Epithelial cell of proximal tubule (primary cell): ENCODE measurements around the gene DNAH2. TPM values are rescaled to one million over a fixed set of nuclear protein-coding genes. Genes with fewer than 3 reads are reported as not detected.

Experiments
- DNase-seq: peaks from one replicate; pipeline ENCODE4 v3.0.0-alpha.2; 2011; ENCODE audit warnings: low read depth
- H3K4me3 ChIP-seq: 2 replicates; pipeline ENCODE4 v1.5.1; 2011; ENCODE audit warnings: low read depth, mild to moderate bottlenecking, low read length
- total RNA-seq: library from RNA; depleted of rRNA; stranded (reverse); fragments of >200 nt; gene quantifications from 2 replicates; pipeline ENCODE4 v1.2.3, GENCODE V29; 2015
- TF ChIP-seq, protein P1 (sequence below): conservative IDR thresholded peaks from 2 replicates; pipeline ENCODE4 v1.5.1; 2012; ENCODE audit warnings: low read depth, mild to moderate bottlenecking, low read length

Gene DNAH2
- total RNA-seq, 1 donor from 2014 or later: not detected

DNA sequence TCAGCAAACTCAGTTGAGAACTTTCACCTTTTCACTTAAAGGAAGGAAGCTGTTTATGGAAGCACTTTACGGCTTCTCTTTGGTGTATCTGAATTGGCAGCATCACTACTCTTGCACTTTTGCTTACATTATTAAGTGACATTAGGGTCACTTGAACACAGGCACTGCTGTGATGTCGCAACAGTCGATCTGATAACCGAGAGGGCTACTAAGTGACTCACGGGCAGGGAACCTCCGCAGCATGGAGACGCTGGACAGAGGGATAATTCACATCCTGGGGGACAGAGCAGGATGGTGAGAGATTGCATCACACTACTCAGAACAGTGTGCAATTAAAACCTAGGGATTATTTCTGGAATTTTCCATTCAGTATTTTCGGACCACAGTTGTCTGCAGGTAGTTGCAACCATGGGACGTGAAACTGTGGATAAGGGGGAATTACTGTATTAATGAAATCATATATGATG is 56.5 kb downstream of the DNAH2 start:
- DNase-seq: no peak
- TF ChIP-seq, protein P1, sequence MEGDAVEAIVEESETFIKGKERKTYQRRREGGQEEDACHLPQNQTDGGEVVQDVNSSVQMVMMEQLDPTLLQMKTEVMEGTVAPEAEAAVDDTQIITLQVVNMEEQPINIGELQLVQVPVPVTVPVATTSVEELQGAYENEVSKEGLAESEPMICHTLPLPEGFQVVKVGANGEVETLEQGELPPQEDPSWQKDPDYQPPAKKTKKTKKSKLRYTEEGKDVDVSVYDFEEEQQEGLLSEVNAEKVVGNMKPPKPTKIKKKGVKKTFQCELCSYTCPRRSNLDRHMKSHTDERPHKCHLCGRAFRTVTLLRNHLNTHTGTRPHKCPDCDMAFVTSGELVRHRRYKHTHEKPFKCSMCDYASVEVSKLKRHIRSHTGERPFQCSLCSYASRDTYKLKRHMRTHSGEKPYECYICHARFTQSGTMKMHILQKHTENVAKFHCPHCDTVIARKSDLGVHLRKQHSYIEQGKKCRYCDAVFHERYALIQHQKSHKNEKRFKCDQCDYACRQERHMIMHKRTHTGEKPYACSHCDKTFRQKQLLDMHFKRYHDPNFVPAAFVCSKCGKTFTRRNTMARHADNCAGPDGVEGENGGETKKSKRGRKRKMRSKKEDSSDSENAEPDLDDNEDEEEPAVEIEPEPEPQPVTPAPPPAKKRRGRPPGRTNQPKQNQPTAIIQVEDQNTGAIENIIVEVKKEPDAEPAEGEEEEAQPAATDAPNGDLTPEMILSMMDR: no peak

DNA sequence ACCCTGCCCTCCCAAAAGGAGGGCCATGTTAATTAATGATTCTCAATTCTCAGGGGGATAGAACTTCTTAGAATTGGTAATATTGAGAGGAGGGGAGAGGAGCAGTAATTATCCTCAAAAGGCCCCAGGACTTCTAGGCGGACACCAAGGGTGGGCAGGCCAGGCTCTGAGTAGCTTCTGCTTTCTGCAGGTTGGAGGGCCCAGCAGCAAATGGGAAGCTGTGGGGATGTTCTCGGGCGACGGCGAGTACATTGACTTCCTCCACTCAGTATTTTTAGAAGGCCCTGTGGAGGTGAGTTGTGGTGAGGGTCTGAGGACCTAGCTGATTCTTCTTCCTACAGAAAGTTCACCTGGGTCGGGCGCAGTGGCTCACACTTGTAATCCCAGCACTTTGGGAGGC is 57.5 kb downstream of the DNAH2 start:
- no peak overlapping the region for H3K4me3 ChIP-seq
- TF ChIP-seq, protein P1: no peak
- no peak for DNase-seq

More for the DNA sequence above, 56.5 kb downstream of the DNAH2 start:
- no peak overlapping the region for H3K4me3 ChIP-seq

DNA sequence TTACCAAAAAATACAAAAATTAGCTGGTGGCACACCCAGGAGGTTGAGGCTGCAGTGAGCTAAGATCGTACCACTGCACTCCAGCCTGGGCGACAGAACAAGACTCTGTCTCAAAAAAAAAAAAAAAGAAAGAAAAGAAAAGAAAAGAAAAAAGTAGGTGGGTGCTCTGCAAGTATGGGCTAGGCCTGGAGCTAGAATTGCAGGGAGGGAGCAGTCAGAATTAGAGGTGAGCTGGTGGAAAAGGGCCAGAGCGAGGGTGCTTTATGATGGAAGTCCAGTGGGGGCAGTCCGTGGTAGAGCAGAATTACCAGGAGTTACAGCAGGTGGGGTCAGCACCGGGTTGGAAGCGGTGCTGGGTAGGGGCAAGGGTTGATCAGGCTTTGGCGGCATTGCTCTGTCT is 59.5 kb downstream of the DNAH2 start:
- TF ChIP-seq, protein P1: no peak
- DNase-seq: no peak
- H3K4me3 ChIP-seq: no peak overlapping the region

DNA sequence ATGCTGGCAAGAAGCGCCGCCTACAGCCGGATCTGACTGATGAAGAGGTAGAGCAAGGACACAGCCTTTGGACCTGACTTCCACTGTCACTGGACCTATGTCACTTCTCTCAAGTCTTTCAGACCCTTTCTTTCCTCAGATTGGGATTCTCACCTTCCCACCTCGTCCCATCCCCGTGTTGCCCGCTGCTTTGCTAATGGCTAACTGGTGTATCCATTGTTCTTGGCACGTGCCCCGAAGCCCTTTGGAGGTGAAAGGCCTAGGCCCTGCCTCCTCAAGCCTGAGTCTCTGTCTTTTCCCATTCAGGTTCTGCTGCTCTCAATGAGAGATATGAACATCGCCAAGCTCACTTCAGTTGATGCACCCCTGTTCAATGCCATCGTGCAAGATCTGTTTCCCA is 63.2 kb downstream of the DNAH2 start:
- no peak for DNase-seq
- H3K4me3 ChIP-seq: no peak overlapping the region
- TF ChIP-seq, protein P1: no peak

DNA sequence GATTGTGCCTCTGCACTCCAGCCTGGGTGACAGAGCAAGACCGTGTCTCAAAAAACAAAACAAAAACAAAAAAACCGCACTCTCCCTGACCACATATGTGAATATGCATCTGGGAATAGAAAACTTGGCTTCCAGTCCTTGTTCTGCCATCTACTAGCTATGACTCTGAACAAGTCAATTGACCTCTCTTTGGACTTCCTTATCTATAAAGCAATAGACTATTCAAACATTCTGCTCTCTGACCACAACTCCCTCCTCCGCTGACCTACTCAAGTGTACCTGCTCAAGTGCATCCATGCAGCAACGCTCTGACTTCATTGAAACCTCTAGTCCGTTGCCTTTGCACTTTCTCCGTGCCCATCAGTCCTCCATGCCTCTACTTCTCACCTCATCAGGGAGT is 63.9 kb downstream of the DNAH2 start:
- peak; percentile 75 for DNase-seq
- no peak overlapping the region for H3K4me3 ChIP-seq
- TF ChIP-seq, protein P1: no peak

DNA sequence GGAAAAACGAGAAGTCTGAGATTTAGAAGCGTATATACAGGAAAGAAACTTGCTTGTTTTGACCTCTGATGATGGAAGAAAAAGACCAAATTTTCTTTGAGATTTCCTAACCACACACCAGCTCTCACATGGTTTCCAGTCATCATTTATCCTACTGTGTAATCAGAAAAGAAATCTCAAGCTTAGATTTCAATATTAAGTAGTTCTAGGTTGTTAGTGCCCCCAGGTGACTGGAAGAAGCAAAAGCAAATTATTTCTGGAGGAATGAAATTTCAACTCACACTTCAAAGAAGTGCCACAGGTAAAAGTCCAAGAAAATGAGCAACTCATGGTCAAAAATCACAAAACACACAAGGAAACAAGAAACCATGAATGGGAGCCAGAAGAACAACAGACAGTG is 64.7 kb downstream of the DNAH2 start:
- TF ChIP-seq, protein P1: peak; percentile 53
- no peak overlapping the region for H3K4me3 ChIP-seq
- DNase-seq: peak; percentile 13

DNA sequence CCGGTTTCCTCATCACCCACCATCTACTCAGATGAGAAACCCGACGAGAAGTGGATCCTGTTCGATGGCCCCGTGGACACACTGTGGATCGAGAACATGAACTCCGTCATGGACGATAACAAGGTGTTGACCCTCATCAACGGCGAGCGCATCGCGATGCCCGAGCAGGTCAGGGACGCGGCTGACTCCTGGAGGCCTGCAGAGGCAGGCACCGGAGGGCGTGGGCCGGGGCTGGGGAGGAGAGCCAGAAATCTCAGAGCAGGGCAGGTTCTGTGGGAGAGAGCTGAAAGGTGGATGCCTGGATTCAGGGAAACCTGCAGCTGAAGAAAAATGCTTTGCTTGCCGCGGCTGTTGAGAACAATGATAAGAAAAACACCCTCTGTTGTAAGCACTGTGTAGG is 69.3 kb downstream of the DNAH2 start:
- TF ChIP-seq, protein P1: no peak
- no peak overlapping the region for H3K4me3 ChIP-seq
- no peak for DNase-seq
